Measurements from ENCODE around the gene NF1.

The NF1 gene

DNA sequence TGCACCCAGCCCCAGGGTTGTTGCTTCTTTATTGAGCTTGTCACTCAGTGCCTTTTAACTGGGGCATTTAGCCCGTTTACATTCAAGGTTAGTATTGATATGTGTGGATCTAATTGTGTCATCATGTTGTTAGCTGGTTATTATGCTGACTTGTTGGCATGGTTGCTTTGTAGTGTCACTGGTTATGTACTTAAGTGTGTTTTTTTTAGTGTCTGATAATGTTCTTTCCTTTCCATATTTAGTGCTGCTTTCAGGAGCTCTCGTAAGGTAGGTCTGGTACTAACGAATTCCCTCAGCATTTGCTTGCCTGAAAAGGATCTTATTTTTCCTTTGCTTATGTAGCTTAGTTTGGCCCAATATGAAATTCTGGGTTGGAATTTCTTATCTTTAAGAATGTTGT, 33.5 kb downstream of the NF1 start:
- no peak for DNase-seq (ENCODE audit: low read depth, low spot score)
- no peaks in the 10 kb centered on the region for H3K9me3 ChIP-seq (ENCODE audit: low read depth, low read length)
- H3K27ac ChIP-seq, result no peak overlapping the region
- no peak overlapping the region for H3K4me3 ChIP-seq
- TF ChIP-seq POLR2AphosphoS5 (IDR thresholded peaks at IDR 0.05; ENCODE audit: borderline replicate concordance, low read depth, low read length) (no peak), EZH2 (IDR thresholded peaks at IDR 0.05) (no peak), FOXP2 (optimal IDR thresholded peaks at IDR 0.05; ENCODE audit: control extremely low read depth, extremely low read length, insufficient read depth) (no peak)
- H3K9ac ChIP-seq (ENCODE audit: insufficient read length), result no peak overlapping the region
- H3K36me3 ChIP-seq (ENCODE audit: insufficient read depth, low read length), result peaks cover 1% of the 10 kb centered on the region; the same call in 1 of the 2 replicates

DNA sequence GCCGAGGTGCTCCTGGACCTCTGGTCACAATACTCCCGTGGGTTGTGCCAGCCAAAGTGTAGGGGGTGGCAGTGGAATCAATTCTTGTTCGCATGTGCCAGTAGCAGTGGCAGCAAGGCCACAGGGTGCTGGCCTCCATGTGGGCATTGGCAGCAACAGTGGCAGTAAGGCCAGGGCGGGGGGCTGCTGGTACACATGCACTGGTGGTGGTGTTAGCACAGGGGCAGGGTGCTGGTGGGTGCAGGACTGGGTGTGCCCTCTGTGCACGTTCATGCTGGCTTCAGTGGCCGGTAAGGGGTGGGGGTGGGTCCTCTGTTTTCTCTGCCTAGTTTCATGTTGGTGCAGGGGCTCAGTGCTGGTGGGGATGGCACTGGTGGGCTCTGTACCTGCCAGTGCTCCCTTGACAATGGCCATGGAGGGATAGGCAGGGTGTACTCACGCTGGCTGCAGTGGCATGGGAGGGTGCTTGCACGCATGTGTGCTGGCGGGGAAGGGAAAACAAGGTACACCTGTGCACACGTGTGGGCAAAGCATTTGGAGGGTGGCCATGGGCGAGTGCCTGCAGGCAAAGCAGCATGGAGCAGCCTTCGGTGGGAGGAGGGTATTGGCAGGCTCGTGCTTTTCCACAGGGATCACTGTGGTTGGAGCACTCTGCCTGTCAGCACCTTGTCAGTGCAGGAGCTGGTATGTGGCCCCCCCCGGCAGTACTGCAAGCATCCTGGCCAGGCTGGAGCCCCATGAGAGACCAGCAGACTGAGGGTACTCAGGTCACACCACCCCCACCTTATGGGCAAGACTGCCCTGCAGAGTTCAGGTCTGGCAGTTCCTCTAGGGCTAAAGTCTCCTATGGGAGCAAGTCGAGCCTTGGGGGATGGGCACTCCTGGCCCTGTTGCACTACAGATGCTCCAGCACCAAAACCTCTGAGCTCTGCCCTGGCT, 35.8 kb downstream of the NF1 start:
- H3K36me3 ChIP-seq (ENCODE audit: insufficient read depth, low read length), result peaks cover 3% of the 10 kb centered on the region; the same call in 1 of the 2 replicates
- H3K9me3 ChIP-seq (ENCODE audit: low read depth, low read length), result no peaks in the 10 kb centered on the region
- H3K27ac ChIP-seq, result no peak overlapping the region
- H3K4me3 ChIP-seq, result no peak overlapping the region
- H3K9ac ChIP-seq (ENCODE audit: insufficient read length), result no peak overlapping the region
- no peak for DNase-seq (ENCODE audit: low read depth, low spot score)
- TF ChIP-seq EZH2 (IDR thresholded peaks at IDR 0.05), result no peak
- no peak for TF ChIP-seq FOXP2 (optimal IDR thresholded peaks at IDR 0.05; ENCODE audit: control extremely low read depth, extremely low read length, insufficient read depth)
- no peak for TF ChIP-seq POLR2AphosphoS5 (IDR thresholded peaks at IDR 0.05; ENCODE audit: borderline replicate concordance, low read depth, low read length)

DNA sequence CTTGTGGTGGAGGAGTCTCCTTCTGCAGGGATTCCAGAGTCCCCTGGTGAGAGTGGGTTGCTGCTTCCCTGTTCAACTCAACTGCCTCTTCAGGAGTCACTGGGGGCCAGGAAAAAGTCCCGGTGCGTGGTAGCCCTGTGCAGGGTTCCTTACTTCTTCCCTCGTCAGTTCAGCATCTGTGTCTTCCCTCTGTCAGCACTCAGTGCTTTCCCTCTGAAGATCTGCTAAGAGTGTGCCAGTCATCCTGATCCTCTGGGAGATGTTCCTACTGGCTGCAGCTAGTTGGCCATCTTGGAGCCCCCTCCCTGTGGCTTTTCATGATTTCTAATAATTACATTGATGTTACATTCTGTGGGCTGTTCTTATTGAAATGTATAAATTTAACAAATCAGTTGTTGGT, 36.5 kb downstream of the NF1 start:
- TF ChIP-seq EZH2 (IDR thresholded peaks at IDR 0.05), result no peak
- no peak for TF ChIP-seq POLR2AphosphoS5 (IDR thresholded peaks at IDR 0.05; ENCODE audit: borderline replicate concordance, low read depth, low read length)
- TF ChIP-seq FOXP2 (optimal IDR thresholded peaks at IDR 0.05; ENCODE audit: control extremely low read depth, extremely low read length, insufficient read depth), result no peak
- H3K9me3 ChIP-seq (ENCODE audit: low read depth, low read length), result no peaks in the 10 kb centered on the region
- H3K9ac ChIP-seq (ENCODE audit: insufficient read length), result no peak overlapping the region
- no peak overlapping the region for H3K4me3 ChIP-seq
- H3K36me3 ChIP-seq (ENCODE audit: insufficient read depth, low read length), result peaks cover 3% of the 10 kb centered on the region; the same call in 1 of the 2 replicates
- DNase-seq (ENCODE audit: low read depth, low spot score), result no peak
- H3K27ac ChIP-seq, result no peak overlapping the region

GRCh38 chr17:31132977-31133376, 38.2 kb downstream of the NF1 start:
- DNase-seq (ENCODE audit: low read depth, low spot score), result no peak
- H3K27ac ChIP-seq, result no peak overlapping the region
- H3K9me3 ChIP-seq (ENCODE audit: low read depth, low read length), result no peaks in the 10 kb centered on the region
- no peak overlapping the region for H3K4me3 ChIP-seq
- TF ChIP-seq EZH2 (IDR thresholded peaks at IDR 0.05), result no peak
- TF ChIP-seq FOXP2 (optimal IDR thresholded peaks at IDR 0.05; ENCODE audit: control extremely low read depth, extremely low read length, insufficient read depth), result no peak
- no peak for TF ChIP-seq POLR2AphosphoS5 (IDR thresholded peaks at IDR 0.05; ENCODE audit: borderline replicate concordance, low read depth, low read length)
- H3K36me3 ChIP-seq (ENCODE audit: insufficient read depth, low read length), result peaks cover 11% of the 10 kb centered on the region
- no peak overlapping the region for H3K9ac ChIP-seq (ENCODE audit: insufficient read length)

- Histone ChIP-seq H3K4me3 (no peak overlapping the region), H3K27ac (no peak overlapping the region), H3K9me3 (ENCODE audit: low read depth, low read length) (no peaks in the 10 kb centered on the region), H3K36me3 (ENCODE audit: insufficient read depth, low read length) (peaks cover 11% of the 10 kb centered on the region), H3K9ac (ENCODE audit: insufficient read length) (no peak overlapping the region)
- DNase-seq (ENCODE audit: low read depth, low spot score), result no peak
- TF ChIP-seq FOXP2 (optimal IDR thresholded peaks at IDR 0.05; ENCODE audit: control extremely low read depth, extremely low read length, insufficient read depth) (no peak), EZH2 (IDR thresholded peaks at IDR 0.05) (no peak), POLR2AphosphoS5 (IDR thresholded peaks at IDR 0.05; ENCODE audit: borderline replicate concordance, low read depth, low read length) (no peak)
These were observed 39.8 kb downstream of the NF1 start for GRCh38 chr17:31134576-31134975.

- H3K9me3 ChIP-seq (ENCODE audit: low read depth, low read length), result no peaks in the 10 kb centered on the region
- H3K36me3 ChIP-seq (ENCODE audit: insufficient read depth, low read length), result peaks cover 11% of the 10 kb centered on the region
- no peak overlapping the region for H3K4me3 ChIP-seq
- no peak for DNase-seq (ENCODE audit: low read depth, low spot score)
- no peak overlapping the region for H3K9ac ChIP-seq (ENCODE audit: insufficient read length)
- no peak overlapping the region for H3K27ac ChIP-seq
- TF ChIP-seq FOXP2 (optimal IDR thresholded peaks at IDR 0.05; ENCODE audit: control extremely low read depth, extremely low read length, insufficient read depth) (no peak), POLR2AphosphoS5 (IDR thresholded peaks at IDR 0.05; ENCODE audit: borderline replicate concordance, low read depth, low read length) (no peak), EZH2 (IDR thresholded peaks at IDR 0.05) (no peak)
These were observed 41.5 kb downstream of the NF1 start for GRCh38 chr17:31136319-31136718.

DNA sequence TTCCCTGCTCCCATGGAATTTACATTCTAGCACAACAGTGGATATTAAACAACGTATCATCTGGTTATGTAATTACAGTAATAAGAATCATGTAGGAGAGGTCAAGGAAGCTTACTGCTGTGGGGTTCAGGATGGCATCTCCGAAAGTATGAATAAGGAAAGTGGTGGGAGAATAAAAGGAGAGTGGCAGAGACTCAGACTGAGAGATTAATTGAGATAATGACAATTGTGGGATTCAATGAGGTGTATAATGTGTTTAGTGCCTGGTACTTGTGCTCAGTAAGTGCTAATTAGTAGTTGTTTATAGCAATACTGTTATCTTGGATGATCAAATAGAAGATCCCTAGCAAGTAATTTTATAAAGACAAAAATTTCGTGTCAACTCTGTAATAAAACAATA, 45.3 kb downstream of the NF1 start:
- Histone ChIP-seq H3K27ac (no peak overlapping the region), H3K9ac (ENCODE audit: insufficient read length) (no peak overlapping the region), H3K9me3 (ENCODE audit: low read depth, low read length) (no peaks in the 10 kb centered on the region), H3K36me3 (ENCODE audit: insufficient read depth, low read length) (peaks cover 11% of the 10 kb centered on the region), H3K4me3 (no peak overlapping the region)
- no peak for DNase-seq (ENCODE audit: low read depth, low spot score)
- TF ChIP-seq POLR2AphosphoS5 (IDR thresholded peaks at IDR 0.05; ENCODE audit: borderline replicate concordance, low read depth, low read length) (no peak), EZH2 (IDR thresholded peaks at IDR 0.05) (no peak), FOXP2 (optimal IDR thresholded peaks at IDR 0.05; ENCODE audit: control extremely low read depth, extremely low read length, insufficient read depth) (no peak)

DNA sequence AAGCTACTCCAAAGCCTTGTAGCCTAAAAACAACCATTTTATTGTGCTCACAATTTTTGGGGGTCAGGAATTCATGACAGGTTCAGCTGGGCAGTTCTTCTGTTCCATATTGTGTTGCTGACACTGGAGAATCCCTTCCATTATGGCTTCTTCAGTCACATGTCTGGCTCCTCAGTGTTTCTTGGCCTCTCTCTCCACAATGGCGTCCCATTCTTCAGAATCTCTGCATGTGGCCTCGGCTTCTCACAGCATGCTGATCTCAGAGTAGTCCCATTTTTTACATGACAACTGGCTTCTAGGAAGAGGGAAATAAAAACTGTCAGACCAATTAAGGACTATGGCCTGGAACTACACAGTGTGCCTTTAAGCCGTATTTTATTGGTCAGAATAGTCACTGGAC, 49.7 kb downstream of the NF1 start:
- Histone ChIP-seq H3K9me3 (ENCODE audit: low read depth, low read length) (no peaks in the 10 kb centered on the region), H3K4me3 (no peak overlapping the region), H3K36me3 (ENCODE audit: insufficient read depth, low read length) (0 out of 2 replicates have a peak, but pooled peaks cover 5% of the 10 kb centered on the region), H3K9ac (ENCODE audit: insufficient read length) (no peak overlapping the region), H3K27ac (no peak overlapping the region)
- TF ChIP-seq POLR2AphosphoS5 (IDR thresholded peaks at IDR 0.05; ENCODE audit: borderline replicate concordance, low read depth, low read length) (no peak), FOXP2 (optimal IDR thresholded peaks at IDR 0.05; ENCODE audit: control extremely low read depth, extremely low read length, insufficient read depth) (no peak), EZH2 (IDR thresholded peaks at IDR 0.05) (no peak)
- DNase-seq (ENCODE audit: low read depth, low spot score), result no peak

All from SK-N-MC (cell line).